SIG-M5 treated with dmso at 0.1 percent for 504 hours (cell line): ENCODE results near the gene SLC22A31.

Experiments
- DNase-seq: peaks from one replicate; lab custom pipeline; 2025; ENCODE audit not compliant: unreplicated experiment; lab: John Stamatoyannopoulos, UW

SLC22A31 gene

GRCh38 chr16:89217138-89217387 lies 16.7 kb upstream of the SLC22A31 start:
- no peak for DNase-seq

GRCh38 chr16:89216315-89217137 lies 16.2 kb upstream of the SLC22A31 start:
- DNase-seq = peak; percentile 79

DNA sequence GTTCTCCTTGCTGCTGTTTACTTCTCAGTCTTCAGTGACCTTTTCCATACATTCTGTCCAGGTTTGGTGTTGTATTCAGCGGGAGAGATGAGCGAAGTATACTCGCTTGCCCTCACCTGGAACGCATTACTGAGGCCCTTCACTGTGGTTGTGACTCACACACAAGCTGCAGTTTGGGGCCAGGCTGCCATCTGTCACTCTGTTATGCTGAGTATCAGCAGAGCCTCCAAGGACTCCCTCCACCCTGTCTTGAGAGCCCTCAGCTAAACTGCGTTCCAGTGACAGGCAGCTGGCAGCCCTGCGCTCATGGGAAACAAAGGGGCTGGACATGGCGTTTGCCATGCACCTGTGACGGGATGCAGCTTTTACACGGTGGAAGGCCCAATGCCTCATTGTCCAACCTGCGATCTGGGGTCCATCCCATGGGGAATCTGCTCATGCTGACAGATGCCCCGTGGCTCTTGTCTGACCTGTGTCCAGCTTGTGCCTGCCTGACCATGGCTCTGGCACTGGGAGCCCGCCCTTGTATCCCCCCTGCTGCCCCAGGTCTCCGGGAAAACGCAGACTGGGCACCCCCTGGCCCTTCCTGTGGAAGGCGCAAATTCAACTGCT lies 10.7 kb upstream of the SLC22A31 start:
- no peak for DNase-seq

GRCh38 chr16:89210165-89210903 lies 10.0 kb upstream of the SLC22A31 start:
- no peak for DNase-seq

GRCh38 chr16:89209522-89210044 lies 9.2 kb upstream of the SLC22A31 start:
- DNase-seq = no peak

GRCh38 chr16:89207993-89208392 lies 7.7 kb upstream of the SLC22A31 start:
- no peak for DNase-seq

DNA sequence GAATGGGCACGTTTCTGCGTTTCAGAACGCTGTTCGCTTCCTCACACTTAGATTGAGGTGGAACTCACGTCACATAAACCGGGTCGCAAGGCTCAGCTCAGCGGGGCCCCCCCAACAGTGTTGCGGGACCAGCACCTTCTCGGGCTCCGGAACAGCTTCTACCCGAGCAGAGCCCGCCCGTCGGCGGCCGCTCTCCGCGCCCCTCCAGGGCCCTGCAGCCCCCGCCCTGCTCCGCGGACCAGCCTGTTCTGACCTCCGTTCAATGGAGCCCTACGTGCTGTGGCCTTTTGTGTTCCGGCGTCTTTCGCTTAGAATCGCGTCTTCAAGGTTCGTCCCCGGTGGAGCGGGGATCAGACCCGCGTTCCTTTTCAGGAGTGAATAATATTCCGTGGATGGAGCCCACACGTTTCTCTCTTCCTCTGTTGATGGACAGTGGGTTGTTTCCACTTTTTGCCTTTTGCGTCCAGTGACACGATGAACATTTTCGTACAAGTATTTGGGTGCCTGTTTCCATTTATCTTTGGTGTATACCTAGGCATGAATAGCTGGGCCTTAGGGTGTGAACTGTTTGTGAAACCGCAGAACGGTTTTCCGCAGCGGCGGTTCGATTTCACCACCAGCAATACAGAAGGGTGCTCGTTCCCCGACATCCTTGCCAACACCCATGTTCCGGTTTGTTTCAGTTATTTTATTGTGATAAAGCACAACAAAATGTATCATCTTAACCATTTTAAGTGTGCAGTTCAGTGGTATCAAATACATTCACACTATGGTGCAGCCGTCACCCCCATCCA lies 2.3 kb upstream of the SLC22A31 start:
- no peak for DNase-seq

DNA sequence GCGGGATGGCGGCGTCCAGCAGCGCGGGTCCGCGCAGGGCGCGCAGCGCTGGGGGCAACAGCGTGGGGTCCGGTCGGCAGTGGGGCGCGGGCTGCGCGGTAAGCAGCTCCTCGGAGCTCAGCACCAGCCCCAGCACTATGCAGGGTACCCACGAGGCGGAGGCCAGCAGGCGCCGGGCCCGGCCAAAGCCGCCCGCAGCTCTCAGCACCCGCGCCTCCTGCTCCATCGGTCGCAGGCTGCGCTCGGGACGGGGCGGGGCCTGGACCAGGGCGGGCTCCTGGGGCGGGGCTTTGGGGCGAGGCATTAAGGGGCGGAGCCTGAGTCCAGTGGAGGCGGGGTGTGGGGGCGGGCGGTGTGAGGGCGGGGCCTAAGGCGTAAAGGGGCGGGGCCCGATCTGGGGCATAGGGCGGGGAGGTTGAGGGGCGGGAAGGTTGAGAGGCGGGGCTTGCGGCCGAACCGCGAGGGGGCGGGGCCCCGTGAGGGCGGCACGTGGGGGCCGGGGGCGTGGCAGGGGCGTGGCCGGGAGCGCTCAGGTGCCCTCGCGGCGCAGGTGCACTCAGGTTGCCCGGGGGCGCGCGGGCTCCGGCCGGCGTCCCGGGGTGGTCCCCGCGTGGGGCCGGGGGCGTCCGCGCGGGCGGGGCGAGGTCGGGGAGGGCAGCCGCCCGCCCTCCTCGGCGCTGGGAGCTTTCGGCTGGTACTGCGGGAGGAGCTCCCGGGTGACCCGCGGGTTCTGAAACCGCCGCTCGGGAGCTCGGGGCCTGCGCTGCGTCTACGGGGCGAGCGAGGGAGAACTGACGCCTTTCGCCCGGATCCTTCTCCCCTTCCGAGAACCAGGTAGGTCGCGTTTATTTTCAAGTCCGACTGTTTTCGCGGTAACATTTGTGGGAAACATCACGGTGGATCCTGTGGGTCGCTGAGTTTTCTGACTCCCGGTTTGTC lies 1.4 kb upstream of the SLC22A31 start:
- peak; percentile 33 for DNase-seq

GRCh38 chr16:89200850-89201411 lies 594 bp upstream of the SLC22A31 start:
- DNase-seq = no peak

- DNase-seq = no peak
Observed at GRCh38 chr16:89199241-89200123, 855 bp downstream of the SLC22A31 start.

DNA sequence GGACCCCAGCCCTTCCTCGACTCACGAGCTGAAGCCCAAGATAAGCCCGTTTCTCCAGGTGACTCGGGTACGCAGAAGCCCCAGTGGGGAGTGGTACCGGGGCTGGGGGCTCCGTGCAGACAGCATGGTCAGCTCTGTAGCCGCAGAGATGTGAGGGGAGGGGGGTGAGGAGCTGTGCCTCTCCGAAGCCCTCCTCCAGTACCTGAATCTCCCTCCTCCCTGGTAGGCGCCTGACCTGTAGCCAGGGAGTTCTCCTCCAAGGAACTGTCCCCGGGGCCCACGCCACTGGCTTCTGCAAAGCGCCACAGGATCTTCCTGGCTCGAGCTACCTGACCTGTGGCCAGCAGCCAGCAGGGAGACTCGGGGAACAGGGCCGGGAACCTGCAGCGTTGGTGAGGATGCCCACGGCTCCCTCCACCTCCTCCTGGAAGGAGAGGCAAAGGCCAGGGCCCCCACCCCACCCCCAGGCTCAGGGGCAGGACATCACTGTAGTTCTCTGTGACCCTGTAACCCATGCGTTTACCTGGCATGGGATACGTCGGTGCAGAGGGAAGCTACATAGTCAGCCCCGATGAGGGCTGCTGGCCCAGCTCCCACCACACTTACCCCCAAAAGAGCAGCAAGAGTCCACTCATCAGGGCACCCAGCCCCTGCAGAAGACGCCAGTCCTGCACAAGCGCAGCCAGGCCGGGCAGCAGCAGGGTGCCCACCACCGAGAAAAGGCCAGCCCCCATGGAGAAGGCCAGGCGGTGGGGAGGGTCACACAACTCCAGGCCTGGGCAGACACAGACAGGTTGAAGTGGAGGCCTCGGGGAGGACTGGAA lies 1.7 kb downstream of the SLC22A31 start:
- DNase-seq = no peak

GRCh38 chr16:89197633-89198416 lies 2.5 kb downstream of the SLC22A31 start:
- DNase-seq = no peak

- DNase-seq = no peak
Observed at GRCh38 chr16:89197033-89197632, 3.2 kb downstream of the SLC22A31 start.

DNA sequence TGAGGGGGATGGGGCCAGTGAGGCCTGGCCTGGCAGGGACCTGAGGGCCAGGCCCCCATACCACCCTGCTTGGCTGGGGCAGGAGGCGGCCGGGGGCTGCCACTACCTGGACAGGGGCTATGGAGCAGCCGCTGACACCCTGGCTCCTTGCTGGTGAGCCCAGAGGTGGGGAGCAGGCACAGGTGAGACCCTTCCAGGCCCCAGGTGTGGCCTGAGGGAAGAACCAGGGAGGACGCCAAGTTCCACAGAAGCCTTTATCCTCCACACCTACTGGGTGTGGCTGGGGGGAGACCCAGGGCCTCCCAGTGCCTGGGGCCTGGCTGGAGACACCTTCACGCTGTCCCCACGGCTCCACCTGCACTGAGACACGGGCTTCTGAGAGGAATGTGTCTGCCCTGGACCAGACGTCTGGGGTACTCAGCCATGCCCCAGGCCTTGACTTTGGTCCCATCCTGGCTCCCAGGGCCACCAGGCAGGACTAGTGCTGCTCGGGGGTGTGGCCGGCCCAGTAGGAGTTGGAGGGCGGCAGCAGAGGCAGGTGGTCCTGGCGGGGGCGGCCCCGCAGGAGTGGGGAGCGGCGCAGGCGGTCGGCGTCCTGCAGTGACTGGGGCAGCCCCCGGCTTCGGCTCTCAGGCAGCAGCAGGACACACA lies 4.7 kb downstream of the SLC22A31 start:
- no peak for DNase-seq

DNA sequence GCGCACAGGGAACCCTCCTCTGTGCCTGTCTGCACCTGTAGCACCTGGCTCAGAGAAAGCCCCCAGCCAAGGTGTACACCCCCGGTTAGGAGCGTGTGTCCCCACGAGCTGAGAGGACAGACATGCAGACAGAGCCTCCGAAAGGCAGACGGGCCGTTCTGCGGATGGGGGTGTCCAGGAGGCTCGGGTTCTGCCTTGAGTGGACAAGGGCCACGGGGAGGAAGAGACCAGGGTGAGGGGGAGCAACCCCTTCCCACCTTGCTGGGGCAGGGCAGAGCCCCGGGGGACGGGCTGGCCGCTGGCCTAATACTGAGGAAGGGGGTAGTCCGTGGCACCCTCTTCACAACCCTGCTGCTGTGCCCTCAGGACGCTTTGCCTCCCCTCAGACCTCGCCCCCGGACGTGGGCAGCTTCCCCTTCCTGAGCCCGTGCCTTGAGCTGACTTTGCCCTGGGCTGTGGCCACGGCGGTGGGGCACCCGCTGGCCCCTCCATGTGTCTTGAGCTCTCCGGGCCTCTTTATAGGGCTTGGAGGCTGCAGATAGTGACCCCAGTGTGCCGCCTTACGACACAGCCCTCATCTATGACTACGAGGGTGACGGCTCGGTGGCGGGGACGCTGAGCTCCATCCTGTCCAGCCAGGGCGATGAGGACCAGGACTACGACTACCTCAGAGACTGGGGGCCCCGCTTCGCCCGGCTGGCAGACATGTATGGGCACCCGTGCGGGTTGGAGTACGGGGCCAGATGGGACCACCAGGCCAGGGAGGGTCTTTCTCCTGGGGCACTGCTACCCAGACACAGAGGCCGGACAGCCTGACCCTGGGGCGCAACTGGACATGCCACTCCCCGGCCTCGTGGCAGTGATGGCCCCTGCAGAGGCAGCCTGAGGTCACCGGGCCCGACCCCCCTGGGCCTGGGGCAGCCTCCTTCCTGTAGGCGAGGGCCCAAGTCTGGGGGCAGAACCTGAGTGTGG lies 5.7 kb downstream of the SLC22A31 start:
- DNase-seq = no peak
